ENCODE measurements around the gene MEIOB. TPM values are rescaled to one million over a fixed set of nuclear protein-coding genes. Genes with fewer than 3 reads are reported as not detected.

Gene MEIOB
- total RNA-seq, 1 experiment from 2014 or later: not detected

DNA sequence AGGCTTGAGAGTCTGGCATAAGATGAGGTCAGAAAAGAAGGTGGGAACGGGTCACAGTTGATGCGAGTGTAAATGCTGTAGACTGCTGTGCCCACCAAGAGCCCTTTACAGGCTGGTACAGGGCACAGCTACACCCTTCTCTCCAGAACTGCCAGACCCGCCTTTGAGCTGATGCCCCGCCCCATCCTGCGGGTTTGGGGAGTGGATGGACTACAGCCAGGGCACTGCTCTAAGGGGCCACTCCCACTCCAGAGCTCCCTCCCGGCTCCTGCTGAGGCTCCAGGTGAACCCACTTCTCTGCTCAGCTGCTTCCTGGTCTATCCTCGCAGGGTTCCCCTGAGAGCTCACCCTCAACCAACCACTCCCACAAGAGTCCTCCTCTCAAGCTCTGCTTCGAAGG lies 12.3 kb downstream of the MEIOB start:
- TF ChIP-seq, protein P1, sequence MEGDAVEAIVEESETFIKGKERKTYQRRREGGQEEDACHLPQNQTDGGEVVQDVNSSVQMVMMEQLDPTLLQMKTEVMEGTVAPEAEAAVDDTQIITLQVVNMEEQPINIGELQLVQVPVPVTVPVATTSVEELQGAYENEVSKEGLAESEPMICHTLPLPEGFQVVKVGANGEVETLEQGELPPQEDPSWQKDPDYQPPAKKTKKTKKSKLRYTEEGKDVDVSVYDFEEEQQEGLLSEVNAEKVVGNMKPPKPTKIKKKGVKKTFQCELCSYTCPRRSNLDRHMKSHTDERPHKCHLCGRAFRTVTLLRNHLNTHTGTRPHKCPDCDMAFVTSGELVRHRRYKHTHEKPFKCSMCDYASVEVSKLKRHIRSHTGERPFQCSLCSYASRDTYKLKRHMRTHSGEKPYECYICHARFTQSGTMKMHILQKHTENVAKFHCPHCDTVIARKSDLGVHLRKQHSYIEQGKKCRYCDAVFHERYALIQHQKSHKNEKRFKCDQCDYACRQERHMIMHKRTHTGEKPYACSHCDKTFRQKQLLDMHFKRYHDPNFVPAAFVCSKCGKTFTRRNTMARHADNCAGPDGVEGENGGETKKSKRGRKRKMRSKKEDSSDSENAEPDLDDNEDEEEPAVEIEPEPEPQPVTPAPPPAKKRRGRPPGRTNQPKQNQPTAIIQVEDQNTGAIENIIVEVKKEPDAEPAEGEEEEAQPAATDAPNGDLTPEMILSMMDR (IDR thresholded peaks at IDR 0.05; ENCODE audit: unreplicated experiment): no peak
- Mint-ChIP-seq H3K36me3 (ENCODE audit: insufficient read depth, unreplicated experiment) (no peaks in the 10 kb centered on the region), H3K4me1 (ENCODE audit: low read depth, unreplicated experiment) (peaks cover 9% of the 10 kb centered on the region), H3K27ac (ENCODE audit: unreplicated experiment) (no peak overlapping the region), H3K9me3 (ENCODE audit: low read depth, unreplicated experiment) (no peaks in the 10 kb centered on the region), H3K27me3 (ENCODE audit: unreplicated experiment) (peaks cover 78% of the 10 kb centered on the region), H3K4me3 (ENCODE audit: low read depth, unreplicated experiment) (no peak overlapping the region)
- intact Hi-C loops (cut with micrococcal nuclease; ENCODE audit: unreplicated experiment): no loop called here
- CTCF ChIA-PET: interaction anchor here (0.6 kb wide), 1 partner anchor 1990 kb away, joined by 7 read pairs; no protein-coding TSS in a partner anchor
- no TSS peak for BruUV-seq (replicated peaks)
- DNase-seq: peak; percentile 29

DNA sequence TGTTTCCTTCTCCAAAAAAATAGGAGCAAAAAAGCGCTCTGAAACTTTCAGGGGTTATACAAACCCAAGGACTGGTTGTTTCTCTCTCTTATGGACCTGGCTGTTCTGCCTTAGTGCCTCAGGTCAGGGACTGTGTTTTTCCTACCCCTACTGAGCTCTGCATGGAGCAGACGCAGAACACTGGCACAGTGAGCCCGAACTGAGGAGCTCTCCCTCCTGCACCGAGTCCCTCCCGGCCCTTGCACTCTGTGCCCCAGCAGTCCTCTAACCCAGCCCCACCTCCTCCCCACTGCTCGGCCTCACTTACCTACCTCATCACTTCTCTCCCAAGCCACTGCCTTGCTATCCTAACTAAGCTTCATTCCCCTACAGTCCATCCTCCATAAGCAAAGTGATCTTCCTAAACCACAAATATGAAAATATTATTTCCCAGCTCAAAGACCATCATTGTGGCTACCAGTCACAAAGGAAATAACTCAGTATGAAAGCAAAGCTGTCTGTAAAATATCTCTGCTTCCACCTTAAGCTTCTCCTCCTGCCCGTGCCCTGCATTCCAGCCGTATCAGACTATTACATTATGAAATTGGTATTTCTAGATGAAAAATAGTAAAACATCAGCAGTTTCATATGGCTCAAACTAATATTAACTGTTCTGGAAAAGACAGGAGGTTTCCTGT lies 13.6 kb downstream of the MEIOB start:
- CTCF ChIA-PET: interaction anchor here (0.7 to 1.0 kb wide), 2 partner anchors 31 to 74 kb away, joined by 3 read pairs; no protein-coding TSS in a partner anchor

DNA sequence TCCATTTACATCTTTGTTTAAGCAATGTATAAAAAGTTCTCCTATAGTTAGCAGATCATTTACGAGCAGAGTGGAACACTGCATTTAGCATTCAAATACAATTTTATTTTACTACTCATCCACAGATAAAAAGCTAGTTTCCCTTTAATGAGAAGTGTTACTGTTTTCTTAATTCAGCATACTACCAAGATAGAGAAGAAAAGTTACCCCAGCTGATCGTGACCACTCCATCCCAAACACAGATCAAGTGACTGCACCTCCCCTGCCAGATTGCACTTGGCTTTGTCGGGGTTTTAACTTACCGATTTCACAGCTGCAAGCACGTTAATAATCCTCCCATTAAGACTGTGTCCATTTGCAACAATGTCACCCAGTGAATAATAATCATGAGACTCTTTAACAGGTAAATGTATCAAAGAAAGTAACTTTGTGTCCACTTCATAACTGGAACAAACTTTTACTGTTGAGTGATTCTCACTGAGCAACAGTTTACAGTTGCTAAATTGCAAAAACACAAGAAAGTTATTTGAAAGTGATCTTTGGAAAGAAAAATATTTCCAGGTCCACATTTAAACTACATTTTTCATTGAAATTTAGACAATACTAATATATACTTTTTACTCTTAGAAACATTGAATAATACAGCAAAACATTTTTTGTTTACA lies 14.4 kb downstream of the MEIOB start:
- Mint-ChIP-seq H3K27me3 (ENCODE audit: unreplicated experiment) (peaks cover 97% of the 10 kb centered on the region), H3K36me3 (ENCODE audit: insufficient read depth, unreplicated experiment) (no peaks in the 10 kb centered on the region), H3K4me1 (ENCODE audit: low read depth, unreplicated experiment) (peaks cover 9% of the 10 kb centered on the region), H3K9me3 (ENCODE audit: low read depth, unreplicated experiment) (no peaks in the 10 kb centered on the region), H3K4me3 (ENCODE audit: low read depth, unreplicated experiment) (no peak overlapping the region), H3K27ac (ENCODE audit: unreplicated experiment) (no peak overlapping the region)
- CTCF ChIA-PET: interaction anchor here (1.0 kb wide), 1 partner anchor 30 kb away, joined by 3 read pairs; no protein-coding TSS in a partner anchor
- intact Hi-C loops (cut with micrococcal nuclease; ENCODE audit: unreplicated experiment): no loop called here
- TF ChIP-seq, protein P1 (IDR thresholded peaks at IDR 0.05; ENCODE audit: unreplicated experiment): no peak
- BruUV-seq (replicated peaks): no TSS peak
- no peak for DNase-seq

More for the DNA sequence above, 13.6 kb downstream of the MEIOB start:
- TF ChIP-seq, protein P1 (IDR thresholded peaks at IDR 0.05; ENCODE audit: unreplicated experiment): no peak
- intact Hi-C loops (cut with micrococcal nuclease; ENCODE audit: unreplicated experiment): no loop called here
- BruUV-seq (replicated peaks): no TSS peak
- no peaks in the 10 kb centered on the region for H3K36me3 Mint-ChIP-seq (ENCODE audit: insufficient read depth, unreplicated experiment)
- no peak overlapping the region for H3K4me3 Mint-ChIP-seq (ENCODE audit: low read depth, unreplicated experiment)
- H3K27ac Mint-ChIP-seq (ENCODE audit: unreplicated experiment): no peak overlapping the region
- peaks cover 9% of the 10 kb centered on the region for H3K4me1 Mint-ChIP-seq (ENCODE audit: low read depth, unreplicated experiment)
- no peak for DNase-seq
- peaks cover 91% of the 10 kb centered on the region for H3K27me3 Mint-ChIP-seq (ENCODE audit: unreplicated experiment)
- no peaks in the 10 kb centered on the region for H3K9me3 Mint-ChIP-seq (ENCODE audit: low read depth, unreplicated experiment)

DNA sequence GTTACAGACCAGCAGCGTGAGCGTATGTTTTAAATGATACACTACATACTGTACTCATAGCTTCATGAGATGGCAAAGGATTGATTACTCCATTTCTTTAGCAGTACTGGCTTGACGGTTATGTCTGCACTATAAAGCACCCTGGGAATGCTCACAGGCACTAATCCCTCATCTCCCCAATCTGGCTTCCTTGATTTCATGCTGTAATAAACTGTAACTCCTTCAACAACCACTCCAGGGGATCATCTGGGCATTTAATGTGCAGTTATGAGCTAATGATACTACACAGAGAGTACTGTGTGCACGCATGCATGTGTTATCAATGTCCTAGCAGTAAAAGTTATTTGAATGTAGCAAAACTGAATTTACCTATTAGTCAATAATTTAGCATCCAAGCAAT lies 20.2 kb downstream of the MEIOB start:
- no peaks in the 10 kb centered on the region for H3K4me1 Mint-ChIP-seq (ENCODE audit: low read depth, unreplicated experiment)
- peaks cover 78% of the 10 kb centered on the region for H3K27me3 Mint-ChIP-seq (ENCODE audit: unreplicated experiment)

More for the DNA sequence above, 20.2 kb downstream of the MEIOB start:
- no peak overlapping the region for H3K4me3 Mint-ChIP-seq (ENCODE audit: low read depth, unreplicated experiment)
- H3K36me3 Mint-ChIP-seq (ENCODE audit: insufficient read depth, unreplicated experiment): no peaks in the 10 kb centered on the region
- no peak for DNase-seq
- TF ChIP-seq, protein P1 (IDR thresholded peaks at IDR 0.05; ENCODE audit: unreplicated experiment): no peak
- CTCF ChIA-PET: no interaction called here
- no peaks in the 10 kb centered on the region for H3K9me3 Mint-ChIP-seq (ENCODE audit: low read depth, unreplicated experiment)
- intact Hi-C loops (cut with micrococcal nuclease; ENCODE audit: unreplicated experiment): no loop called here
- no TSS peak for BruUV-seq (replicated peaks)
- H3K27ac Mint-ChIP-seq (ENCODE audit: unreplicated experiment): no peak overlapping the region

Measured in Calu3 (cell line).